ENCODE measurements around the gene TMEM134.

- no peak for TF ChIP-seq CTCF (IDR thresholded peaks at IDR 0.05)
- no peak for TF ChIP-seq POLR2A (IDR thresholded peaks at IDR 0.05)
- no peak for TF ChIP-seq POLR2AphosphoS5 (IDR thresholded peaks at IDR 0.05)
- no peak for TF ChIP-seq EP300 (IDR thresholded peaks at IDR 0.05)
Observed at GRCh38 chr11:67469508-67469811, 409 bp upstream of the TMEM134 start.

Measured in sigmoid colon (tissue), 4 donors.